ENCODE results near the gene PLEKHB2. TPM values are rescaled to one million over a fixed set of nuclear protein-coding genes. Genes with fewer than 3 reads are reported as not detected.
"Not testable (repeated sequence)": the region's sequence is repeated elsewhere in the genome, so short reads cannot be mapped to it uniquely, and the experiment has no call there.

PLEKHB2 gene
- total RNA-seq, 1 experiment from 2014 or later, result 65.6 TPM

GRCh38 chr2:131193421-131193820 lies 88.3 kb downstream of the PLEKHB2 start:
- H3K27ac Mint-ChIP-seq; ATAC-seq; H3K9me3 Mint-ChIP-seq; H3K36me3 Mint-ChIP-seq; H3K4me3 Mint-ChIP-seq; CTCF ChIA-PET; H3K4me1 Mint-ChIP-seq; H3K27me3 Mint-ChIP-seq (ENCODE audit: low read depth); POLR2A ChIA-PET; DNase-seq (ENCODE audit: low spot score): not testable (repeated sequence)

- ATAC-seq; POLR2A ChIA-PET; CTCF ChIA-PET; H3K27me3 Mint-ChIP-seq (ENCODE audit: low read depth); H3K36me3 Mint-ChIP-seq; DNase-seq (ENCODE audit: low spot score); H3K9me3 Mint-ChIP-seq; H3K4me3 Mint-ChIP-seq; H3K27ac Mint-ChIP-seq; H3K4me1 Mint-ChIP-seq: not testable (repeated sequence)
Measured at GRCh38 chr2:131196186-131196585, 91.0 kb downstream of the PLEKHB2 start.

Other genes with a start within 250 kb of the PLEKHB2 start
- gene FAM168B, start 11.9 kb upstream of the PLEKHB2 start, total RNA-seq (2021), result 63.9 to 74.9 TPM (median 68.7 TPM) in 3 replicates
- 2.1 to 2.6 TPM (median 2.2 TPM) in 3 replicates for gene POTEE, start 104.2 kb downstream of the PLEKHB2 start, total RNA-seq (2021)